ENCODE measurements around the gene PARPBP. TPM values are rescaled to one million over a fixed set of nuclear protein-coding genes. Genes with fewer than 3 reads are reported as not detected.

Gene PARPBP
- polyA plus RNA-seq, 2 of the 4 experiments (the other 2 are of a cell fraction): 32.4 to 58.2 TPM

GRCh38 chr12:102182635-102183034, 62.7 kb downstream of the PARPBP start:
- no peak for ATAC-seq
- Histone ChIP-seq H3K4me3 (no peak overlapping the region), H3K4me2 (no peak overlapping the region), H3K4me1 (no peaks in the 10 kb centered on the region), H3K27ac (no peak overlapping the region), H3K9me3 (no peaks in the 10 kb centered on the region)
- 89% methylated on average over 2 of the region's 2 CpGs for WGBS (ENCODE audit: missing lambda C conversion rate)
- POLR2A ChIA-PET: no interaction called here
- DNase-seq (ENCODE audit: low read depth in 1 of 2, low spot score in 1 of 2): no peak
- FAIRE-seq: peak; percentile 54
- CTCF ChIA-PET: interaction anchor here (1.5 kb wide), 1 partner anchor 21 kb away, joined by 3 read pairs; no protein-coding TSS in a partner anchor
- no peak for TF ChIP-seq ZFP36 (IDR thresholded peaks at IDR 0.05; ENCODE audit: borderline replicate concordance, partially characterized antibody)
- no peak for TF ChIP-seq NR3C1 (IDR thresholded peaks at IDR 0.05)

GRCh38 chr12:102195826-102196225, 75.8 kb downstream of the PARPBP start:
- Histone ChIP-seq H3K4me3 (no peak overlapping the region), H3K4me2 (no peak overlapping the region), H3K27ac (no peak overlapping the region), H3K4me1 (0 out of 3 replicates have a peak, but pooled peaks cover 5% of the 10 kb centered on the region), H3K9me3 (no peaks in the 10 kb centered on the region)
- POLR2A ChIA-PET: no interaction called here
- TF ChIP-seq GATA3 (IDR thresholded peaks at IDR 0.05; ENCODE audit: borderline replicate concordance) (no peak), EHMT2 (IDR thresholded peaks at IDR 0.05; ENCODE audit: low read depth) (no peak), HES2 (IDR thresholded peaks at IDR 0.05) (no peak), MYC (IDR thresholded peaks at IDR 0.05; ENCODE audit: borderline replicate concordance, low read length) (no peak), ZC3H11A (IDR thresholded peaks at IDR 0.05) (no peak), EP300 (IDR thresholded peaks at IDR 0.05) (no peak), TFCP2L1 (CRISPR knock-in tag; IDR thresholded peaks at IDR 0.05) (no peak), CBX2 (IDR thresholded peaks at IDR 0.05; ENCODE audit: borderline replicate concordance, low read depth) (no peak), KDM5A (IDR thresholded peaks at IDR 0.05) (no peak), ELK1 (IDR thresholded peaks at IDR 0.05; ENCODE audit: low read depth, low read length) (no peak), MAFK (IDR thresholded peaks at IDR 0.05; ENCODE audit: partially characterized antibody) (no peak), HDAC2 (IDR thresholded peaks at IDR 0.05) (no peak), USF2 (IDR thresholded peaks at IDR 0.05) (no peak), HOXB13 (CRISPR knock-in tag; IDR thresholded peaks at IDR 0.05; ENCODE audit: low read depth) (no peak), CHD4 (IDR thresholded peaks at IDR 0.05; ENCODE audit: borderline replicate concordance) (no peak), POLR2A (IDR thresholded peaks at IDR 0.05; ENCODE audit: low read length) (no peak)
- DNase-seq (ENCODE audit: low read depth in 1 of 2, low spot score in 1 of 2) (no peak), FAIRE-seq (peak; percentile 63), ATAC-seq (no peak)
- CTCF ChIA-PET: interaction anchor here (0.6 kb wide), 1 partner anchor 586 kb away, joined by 3 read pairs; no protein-coding TSS in a partner anchor
- 92% methylated on average over 4 of the region's 4 CpGs for WGBS (ENCODE audit: missing lambda C conversion rate)

- no peak within 1 kb of the TSS for H3K4me3 ChIP-seq
- 13% methylated on average over 1 of the region's 1 CpG for WGBS (ENCODE audit: missing lambda C conversion rate)
- H3K9me3 ChIP-seq: no peaks in the 10 kb centered on the region
- H3K4me1 ChIP-seq: 0 out of 3 replicates have a peak, but pooled peaks cover 5% of the 10 kb centered on the region
- no peak within 1 kb of the TSS for H3K27ac ChIP-seq
- FAIRE-seq (peak; percentile 43), ATAC-seq (no peak), DNase-seq (ENCODE audit: low read depth in 1 of 2, low spot score in 1 of 2) (no peak)
- ChIA-PET CTCF (no interaction called here), POLR2A (no interaction called here)
- TF ChIP-seq NFE2L2 (conservative IDR thresholded peaks at IDR 0.05; ENCODE audit: low read length) (no peak), EHF (CRISPR knock-in tag; IDR thresholded peaks at IDR 0.05) (no peak), ATOH8 (CRISPR knock-in tag; IDR thresholded peaks at IDR 0.05; ENCODE audit: low read depth) (no peak), BCL3 (IDR thresholded peaks at IDR 0.05) (no peak), ZC3H11A (IDR thresholded peaks at IDR 0.05) (no peak), E2F6 (IDR thresholded peaks at IDR 0.05; ENCODE audit: borderline replicate concordance, low read depth) (no peak), RARB (CRISPR knock-in tag; IDR thresholded peaks at IDR 0.05) (no peak), EHMT2 (IDR thresholded peaks at IDR 0.05; ENCODE audit: low read depth) (no peak), HOXA7 (CRISPR knock-in tag; IDR thresholded peaks at IDR 0.05) (no peak), ESRRA (IDR thresholded peaks at IDR 0.05; ENCODE audit: borderline replicate concordance, low read length) (no peak), POLR2AphosphoS2 (conservative IDR thresholded peaks at IDR 0.05; ENCODE audit: low read length) (no peak), PHF8 (IDR thresholded peaks at IDR 0.05; ENCODE audit: borderline replicate concordance, low read depth) (no peak), CHD4 (IDR thresholded peaks at IDR 0.05; ENCODE audit: borderline replicate concordance) (no peak), FOSL2 (IDR thresholded peaks at IDR 0.05) (no peak), FOSL2 (CRISPR knock-in tag; IDR thresholded peaks at IDR 0.05) (no peak), CEBPB (IDR thresholded peaks at IDR 0.05) (no peak), KDM5A (IDR thresholded peaks at IDR 0.05) (no peak), RAD21 (conservative IDR thresholded peaks at IDR 0.05 in 1 of 2, IDR thresholded peaks at IDR 0.05 in 1 of 2) (no peak)
- no peak within 1 kb of the TSS for H3K4me2 ChIP-seq
Measured at GRCh38 chr12:102197789-102198188, 77.8 kb downstream of the PARPBP start, which contains the start of gene PMCH. Gene PMCH (minus strand): TSS chr12:102197833. CDS start chr12:102197770, 63 bp downstream.

All from A549 (cell line).